ENCODE data around the gene CNTNAP1. TPM values are rescaled to one million over a fixed set of nuclear protein-coding genes. Genes with fewer than 3 reads are reported as not detected.

Gene CNTNAP1
- total RNA-seq, 3 donors from 2014 or later = 1.4 to 37.4 (median 7.1) TPM

GRCh38 chr17:42677012-42677857, 5.1 kb upstream of the CNTNAP1 start:
- no peaks in the 10 kb centered on the region for H3K9me3 ChIP-seq
- H3K4me1 ChIP-seq (ENCODE audit: low read depth) = peaks cover 57% of the 10 kb centered on the region
- DNase-seq = peak; percentile 100
- intact Hi-C loops (cut with DNase I, micrococcal nuclease) = loop anchor here in 1 of 2 donors (10.0 kb wide), 1 partner anchor 102 kb away; the partner anchor contains the start of gene PSMC3IP
- peak overlapping the region; percentile 63 for H3K4me3 ChIP-seq
- no peaks in the 10 kb centered on the region for H3K36me3 ChIP-seq (ENCODE audit: low read depth)
- ATAC-seq = peak; percentile 79
- no peak for TF ChIP-seq CTCF (IDR thresholded peaks at IDR 0.05)

- peak; percentile 89 to 93 (median 90) for DNase-seq
- H3K9me3 ChIP-seq = no peaks in the 10 kb centered on the region
- intact Hi-C loops (cut with DNase I, micrococcal nuclease) = loop anchor here in 1 of 2 donors (10.0 kb wide), 1 partner anchor 103 kb away; the partner anchor contains the start of gene PSMC3IP
- H3K36me3 ChIP-seq (ENCODE audit: low read depth) = no peaks in the 10 kb centered on the region
- peaks cover 66% of the 10 kb centered on the region for H3K4me1 ChIP-seq (ENCODE audit: low read depth)
- peak; percentile 53 for ATAC-seq
- no peak for TF ChIP-seq CTCF (IDR thresholded peaks at IDR 0.05)
- H3K4me3 ChIP-seq = peak overlapping the region; percentile 50
Measured at GRCh38 chr17:42677921-42678781, 4.2 kb upstream of the CNTNAP1 start.

- DNase-seq (peak; percentile 72 to 85 (median 78)), ATAC-seq (peak; percentile 1)
- no peaks in the 10 kb centered on the region for H3K9me3 ChIP-seq
- H3K36me3 ChIP-seq (ENCODE audit: low read depth) = no peaks in the 10 kb centered on the region
- no peak for TF ChIP-seq CTCF (IDR thresholded peaks at IDR 0.05)
- no peak overlapping the region for H3K4me3 ChIP-seq
- H3K4me1 ChIP-seq (ENCODE audit: low read depth) = peaks cover 72% of the 10 kb centered on the region
- intact Hi-C loops (cut with DNase I, micrococcal nuclease) = loop anchor here in 1 of 2 donors (10.0 kb wide), 1 partner anchor 104 kb away; the partner anchor contains the start of gene PSMC3IP
Measured at GRCh38 chr17:42678951-42679491, 3.3 kb upstream of the CNTNAP1 start.

- peak; percentile 91 for TF ChIP-seq CTCF (IDR thresholded peaks at IDR 0.05)
- intact Hi-C loops (cut with DNase I, micrococcal nuclease) = loop anchor here in 1 of 2 donors (10.0 kb wide), 1 partner anchor 105 kb away; the partner anchor contains the start of gene PSMC3IP
- no peaks in the 10 kb centered on the region for H3K9me3 ChIP-seq
- H3K4me1 ChIP-seq (ENCODE audit: low read depth) = peaks cover 72% of the 10 kb centered on the region
- H3K36me3 ChIP-seq (ENCODE audit: low read depth) = no peaks in the 10 kb centered on the region
- H3K4me3 ChIP-seq = no peak overlapping the region
- ATAC-seq (peak; percentile 63), DNase-seq (peak; percentile 83 to 89 (median 88))
Measured at GRCh38 chr17:42679492-42680330, 2.6 kb upstream of the CNTNAP1 start.
